ENCODE measurements around the gene TMEM109.

The TMEM109 gene

GRCh38 chr11:60918251-60918938, 4.4 kb downstream of the TMEM109 start:
- no peak overlapping the region for H3K4me3 ChIP-seq (ENCODE audit: low read depth, low read length)
- no peak for TF ChIP-seq CTCF (IDR thresholded peaks at IDR 0.05; ENCODE audit: low read depth, low read length, missing control alignments)

GRCh38 chr11:60918939-60919265, 4.9 kb downstream of the TMEM109 start:
- no peak for TF ChIP-seq CTCF (IDR thresholded peaks at IDR 0.05; ENCODE audit: low read depth, low read length, missing control alignments)
- no peak for DNase-seq (ENCODE audit: low read depth)
- no peak overlapping the region for H3K4me3 ChIP-seq (ENCODE audit: low read depth, low read length)

More at GRCh38 chr11:60918251-60918938, 4.4 kb downstream of the TMEM109 start:
- DNase-seq (ENCODE audit: low read depth), result no peak

- DNase-seq (ENCODE audit: low read depth), result no peak
- TF ChIP-seq CTCF (IDR thresholded peaks at IDR 0.05; ENCODE audit: low read depth, low read length, missing control alignments), result no peak
Observed at GRCh38 chr11:60919320-60919719, 5.4 kb downstream of the TMEM109 start.

GRCh38 chr11:60919956-60920355, 6.0 kb downstream of the TMEM109 start:
- no peak overlapping the region for H3K4me3 ChIP-seq (ENCODE audit: low read depth, low read length)
- TF ChIP-seq CTCF (IDR thresholded peaks at IDR 0.05; ENCODE audit: low read depth, low read length, missing control alignments), result no peak
- no peak for DNase-seq (ENCODE audit: low read depth)

More at GRCh38 chr11:60919320-60919719, 5.4 kb downstream of the TMEM109 start:
- H3K4me3 ChIP-seq (ENCODE audit: low read depth, low read length), result no peak overlapping the region

- H3K4me3 ChIP-seq (ENCODE audit: low read depth, low read length), result no peak overlapping the region
- no peak for TF ChIP-seq CTCF (IDR thresholded peaks at IDR 0.05; ENCODE audit: low read depth, low read length, missing control alignments)
- no peak for DNase-seq (ENCODE audit: low read depth)
Observed at GRCh38 chr11:60921259-60921658, 7.3 kb downstream of the TMEM109 start.

- TF ChIP-seq CTCF (IDR thresholded peaks at IDR 0.05; ENCODE audit: low read depth, low read length, missing control alignments), result no peak
- no peak overlapping the region for H3K4me3 ChIP-seq (ENCODE audit: low read depth, low read length)
- DNase-seq (ENCODE audit: low read depth), result no peak
Observed at GRCh38 chr11:60921777-60922335, 7.9 kb downstream of the TMEM109 start.

- no peak for TF ChIP-seq CTCF (IDR thresholded peaks at IDR 0.05; ENCODE audit: low read depth, low read length, missing control alignments)
- H3K4me3 ChIP-seq (ENCODE audit: low read depth, low read length), result no peak overlapping the region
- DNase-seq (ENCODE audit: low read depth), result no peak
Observed at GRCh38 chr11:60922906-60923305, 8.9 kb downstream of the TMEM109 start.
